SH-SY5Y (cell line): ENCODE results near the gene ZHX3.

ENCODE experiments used
- GATA2 ChIP-seq: IDR thresholded peaks from 2 replicates; pipeline ENCODE4 v1.6.1; 2011; ENCODE audit warnings: mild to moderate bottlenecking, low read depth, low read length
- GATA3 ChIP-seq: IDR thresholded peaks from 2 replicates; pipeline ENCODE4 v1.6.1; 2011; ENCODE audit warnings: low read depth, mild to moderate bottlenecking, low read length, moderate library complexity

DNA sequence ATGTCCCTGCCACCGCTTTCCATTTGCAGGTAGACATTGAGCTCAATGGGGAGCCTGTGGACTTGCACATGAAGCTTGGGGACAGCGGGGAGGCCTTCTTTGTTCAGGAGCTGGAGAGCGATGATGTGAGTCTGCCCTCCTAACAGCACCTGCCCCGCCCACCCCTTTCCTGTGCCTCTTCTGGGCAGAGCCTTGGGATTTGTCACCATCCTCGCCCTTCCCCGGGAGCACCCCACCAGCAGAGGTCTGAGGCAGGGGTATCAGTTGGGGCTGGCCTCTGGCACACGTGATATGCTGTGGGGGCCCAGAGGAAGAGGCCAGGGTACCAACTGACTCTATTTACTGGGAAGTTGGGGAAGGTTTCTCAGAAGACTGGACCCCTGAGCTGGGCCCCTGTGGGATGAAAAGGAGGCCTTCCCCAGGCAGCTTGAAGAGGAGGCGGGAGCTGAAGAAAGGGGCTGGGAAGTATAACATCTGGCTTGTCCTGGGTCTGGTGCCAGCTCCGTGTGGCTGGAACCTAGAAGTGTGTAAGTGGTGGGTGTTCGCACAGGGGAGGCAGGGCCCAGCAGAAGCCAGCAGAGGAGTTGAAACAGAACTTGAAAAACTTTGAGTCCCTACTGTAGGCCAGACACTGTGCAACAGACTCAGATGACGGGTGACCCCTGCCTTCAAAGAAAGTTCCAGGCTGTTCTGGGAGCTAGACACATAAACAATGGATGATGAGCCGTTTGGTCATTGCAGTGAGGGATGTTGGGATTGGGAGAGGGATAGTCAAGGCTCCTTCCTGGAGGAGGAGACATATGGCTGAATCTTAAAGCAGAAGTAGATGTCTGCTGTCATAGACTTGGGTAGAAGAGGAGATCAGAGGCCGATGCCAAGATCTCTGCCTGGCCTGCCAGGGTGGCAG lies 30.2 kb upstream of the ZHX3 start:
- no peak for TF ChIP-seq GATA2
- no peak for TF ChIP-seq GATA3
